B cell (primary cell): ENCODE data around the gene SMURF2. TPM values are rescaled to one million over a fixed set of nuclear protein-coding genes. Genes with fewer than 3 reads are reported as not detected.

Experiments used
- ATAC-seq: fragments of 200-7000 bp; cut with Tn5 transposase; one replicate; pipeline ENCODE4 v1.10.0; 2021; ENCODE audit warnings: low read depth, mild to moderate bottlenecking, moderate number of reproducible peaks, moderate library complexity
- CTCF ChIA-PET: fragments of 350-600 bp; sonication (Branson Sonifier 250); formaldehyde crosslinking; loops from one replicate; lab custom pipeline; 2021; ENCODE audit warnings: antibody characterized with exemption, inconsistent platforms; lab: Charles Lee
- POLR2A ChIA-PET: fragments of 350-600 bp; sonication (Branson Sonifier 250); formaldehyde crosslinking; loops from one replicate; lab custom pipeline; 2021; ENCODE audit warnings: antibody characterized with exemption; lab: Charles Lee
- DNase-seq: peaks from one replicate; pipeline ENCODE4 v3.0.0; 2013
- H2AFZ ChIP-seq: 2 replicates; pipeline ENCODE4 v1.6.1; 2012; ENCODE audit warnings: mild to moderate bottlenecking, low read depth, low read length; ENCODE audit not compliant: insufficient read depth, poor library complexity, severe bottlenecking
- H3K27ac ChIP-seq, 2 donors: 1 replicate in 1 of 2; 2 replicates in 1 of 2; pipeline ENCODE4 v1.5.1; 2012 to 2013; ENCODE audit warnings: low read length in 2 of 2, mild to moderate bottlenecking in 2 of 2, moderate library complexity in 1 of 2
- H3K27me3 ChIP-seq, 4 experiments: fragments of 200-600 bp in 1 of 4; sonication (generic) in 1 of 4; replicated peaks in 1 of 4; 1 replicate in 2 of 4; 2 replicates in 2 of 4; pipeline versions ENCODE4 v1.6.1 to v1.7.0; 2013 to 2016; ENCODE audit warnings: low read length in 3 of 4, mild to moderate bottlenecking in 2 of 4, mixed read lengths in 1 of 4, moderate library complexity in 1 of 4; ENCODE audit not compliant: insufficient read depth in 4 of 4, control insufficient read depth in 3 of 4; ENCODE audit errors: control extremely low read depth in 1 of 4
- H3K36me3 ChIP-seq, 2 experiments: replicated peaks in 1 of 2; 1 replicate in 1 of 2; 2 replicates in 1 of 2; pipeline versions ENCODE4 v1.6.1 to v1.7.1; 2013; ENCODE audit warnings: low read length in 1 of 2; ENCODE audit not compliant: insufficient read depth in 2 of 2, control insufficient read depth in 1 of 2; ENCODE audit errors: control extremely low read depth in 1 of 2, extremely low read depth in 1 of 2
- H3K4me1 ChIP-seq, 2 donors: fragments of 200-600 bp in 1 of 2; sonication (generic) in 1 of 2; 1 replicate in 1 of 2; 2 replicates in 1 of 2; pipeline versions ENCODE4 v1.5.1 to v1.6.1; 2013 to 2017; ENCODE audit warnings: low read length in 2 of 2; ENCODE audit not compliant: control insufficient read depth in 2 of 2, insufficient read depth in 2 of 2
- H3K4me2 ChIP-seq: replicated peaks from 2 replicates; pipeline ENCODE3; 2012; ENCODE audit warnings: mild to moderate bottlenecking, low read depth, low read length; ENCODE audit not compliant: poor library complexity, severe bottlenecking
- H3K4me3 ChIP-seq, 5 experiments: fragments of 200-600 bp in 1 of 5; sonication (generic) in 1 of 5; 1 replicate in 3 of 5; 2 replicates in 2 of 5; pipeline versions ENCODE4 v1.5.1 to v1.7.0; 2011 to 2016; ENCODE audit warnings: low read length in 4 of 5, mild to moderate bottlenecking in 4 of 5, low read depth in 2 of 5, control low read depth in 1 of 5, moderate library complexity in 1 of 5; ENCODE audit not compliant: insufficient read depth in 1 of 5; ENCODE audit errors: control extremely low read depth in 1 of 5, extremely low read depth in 1 of 5
- H3K79me2 ChIP-seq: fragments of 200-600 bp; sonication (generic); one replicate; pipeline ENCODE4 v1.6.0; 2016; ENCODE audit warnings: low read length; ENCODE audit not compliant: control insufficient read depth, insufficient read depth
- H3K9ac ChIP-seq: fragments of 200-600 bp; sonication (generic); 2 replicates; pipeline ENCODE4 v1.6.1; 2017; ENCODE audit warnings: mild to moderate bottlenecking, low read length, moderate library complexity
- H3K9me3 ChIP-seq, 3 donors: one replicate each; pipeline versions ENCODE4 v1.6.1 to v1.7.1; 2013; ENCODE audit warnings: low read length in 2 of 3; ENCODE audit not compliant: control insufficient read depth in 2 of 3, insufficient read depth in 1 of 3; ENCODE audit errors: control extremely low read depth in 1 of 3
- H4K20me1 ChIP-seq: 2 replicates; pipeline ENCODE4 v1.6.0; 2012; ENCODE audit warnings: mild to moderate bottlenecking, low read length; ENCODE audit not compliant: insufficient read depth, control insufficient read depth, poor library complexity, severe bottlenecking
- H3K27ac Mint-ChIP-seq: one replicate; pipeline ENCODE4 v1.8.0; 2021; ENCODE audit warnings: mixed read lengths
- H3K27me3 Mint-ChIP-seq: one replicate; pipeline ENCODE4 v1.8.0; 2021; ENCODE audit warnings: mixed read lengths
- H3K4me1 Mint-ChIP-seq: one replicate; pipeline ENCODE4 v1.8.0; 2021; ENCODE audit warnings: mixed read lengths
- H3K4me3 Mint-ChIP-seq: one replicate; pipeline ENCODE4 v1.8.0; 2021; ENCODE audit warnings: mixed read lengths
- H3K9me3 Mint-ChIP-seq: one replicate; pipeline ENCODE4 v1.8.0; 2022; ENCODE audit warnings: mixed read lengths; ENCODE audit not compliant: insufficient read depth
- CTCF ChIP-seq: fragments of 200-600 bp; IDR thresholded peaks from one replicate; pipeline ENCODE4 v1.8.0; 2022; ENCODE audit warnings: antibody characterized with exemption, mild to moderate bottlenecking
- EZH2 ChIP-seq: IDR thresholded peaks from 2 replicates; pipeline ENCODE4 v1.6.1; 2012; ENCODE audit warnings: borderline replicate concordance, low read depth, mild to moderate bottlenecking, moderate library complexity, low read length; ENCODE audit not compliant: insufficient read depth, poor library complexity, severe bottlenecking
- WGBS: methylation state at CpG from one replicate; pipeline ENCODE4 v1.1.5; 2013; ENCODE audit warnings: missing lambda C conversion rate; ENCODE audit not compliant: insufficient coverage; 5-methylcytosine and 5-hydroxymethylcytosine counted together
- intact Hi-C: fragments of 100-400 bp; cut with micrococcal nuclease; formaldehyde crosslinking; loops from one replicate; pipeline ENCODE4 v1.10.0; 2022
- polyA plus RNA-seq: library from polyadenylated mRNA; depleted of rRNA; stranded (reverse); fragments of >200 nt; gene quantifications from 2 replicates; pipeline ENCODE4 v1.2.3, GENCODE V29; 2012
- total RNA-seq, 2 donors: library from RNA; stranded (reverse); fragments of 120-200 nt in 1 of 2; gene quantifications; 1 replicate in 1 of 2; 2 replicates in 1 of 2; pipeline versions ENCODE4 v1.2.3 to v1.2.4, GENCODE V29; 2013 to 2022

The SMURF2 gene
- total and polyA plus RNA-seq, 2 donors (not counting 1 experiment from before 2014, with no cell fraction given): 9.2 to 32.8 TPM

GRCh38 chr17:64575431-64575830 is 86.7 kb downstream of the SMURF2 start:
- POLR2A ChIA-PET: no interaction called here
- no peaks in the 10 kb centered on the region for H3K79me2 ChIP-seq

GRCh38 chr17:64574646-64575045 is 87.5 kb downstream of the SMURF2 start:
- ChIA-PET POLR2A (no interaction called here), CTCF (interaction anchor here (0.7 to 1.8 kb wide), 2 partner anchors 38 to 75 kb away, joined by 4 read pairs; no protein-coding TSS in a partner anchor)
- Histone ChIP-seq H3K36me3 (peaks cover 6 to 46% of the 10 kb centered on the region in 2 experiments), H4K20me1 (no peaks in the 10 kb centered on the region), H3K27ac (no peak overlapping the region), H2AFZ (no peak overlapping the region), H3K4me3 (no peak overlapping the region), H3K4me2 (no peak overlapping the region), H3K79me2 (no peaks in the 10 kb centered on the region), H3K9me3 (no peaks in the 10 kb centered on the region), H3K4me1 (no peaks in the 10 kb centered on the region), H3K9ac (no peak overlapping the region), H3K27me3 (no peaks in the 10 kb centered on the region)
- DNase-seq (no peak), ATAC-seq (no peak)
- WGBS: 100% methylated on average over 1 of the region's 1 CpG
- H3K27ac Mint-ChIP-seq: no peak overlapping the region
- intact Hi-C loops: no loop called here
- no peaks in the 10 kb centered on the region for H3K4me1 Mint-ChIP-seq
- no peaks in the 10 kb centered on the region for H3K9me3 Mint-ChIP-seq
- no peak overlapping the region for H3K4me3 Mint-ChIP-seq
- H3K27me3 Mint-ChIP-seq: no peaks in the 10 kb centered on the region
- TF ChIP-seq CTCF (no peak), EZH2 (no peak)

More at GRCh38 chr17:64575431-64575830, 86.7 kb downstream of the SMURF2 start:
- Mint-ChIP-seq H3K4me1 (no peaks in the 10 kb centered on the region), H3K4me3 (no peak overlapping the region), H3K27me3 (no peaks in the 10 kb centered on the region), H3K9me3 (no peaks in the 10 kb centered on the region), H3K27ac (no peak overlapping the region)
- Histone ChIP-seq H3K4me2 (no peak overlapping the region), H3K36me3 (peaks cover 9 to 48% of the 10 kb centered on the region in 2 experiments), H3K9me3 (no peaks in the 10 kb centered on the region), H2AFZ (no peak overlapping the region), H4K20me1 (no peaks in the 10 kb centered on the region), H3K4me1 (no peaks in the 10 kb centered on the region), H3K4me3 (no peak overlapping the region), H3K27ac (no peak overlapping the region), H3K9ac (no peak overlapping the region), H3K27me3 (no peaks in the 10 kb centered on the region)
- DNase-seq (no peak), ATAC-seq (no peak)
- WGBS: no CpG with 5 or more reads among the region's 3 CpGs
- CTCF ChIA-PET: interaction anchor here (1.8 kb wide), 1 partner anchor 74 kb away, joined by 4 read pairs; no protein-coding TSS in a partner anchor
- TF ChIP-seq CTCF (no peak), EZH2 (no peak)
- intact Hi-C loops: no loop called here
